Measurements from ENCODE around the gene NAPA. TPM values are rescaled to one million over a fixed set of nuclear protein-coding genes. Genes with fewer than 3 reads are reported as not detected.

The NAPA gene
- total and polyA plus RNA-seq, 8 donors = 106 to 131 (median 119) TPM

DNA sequence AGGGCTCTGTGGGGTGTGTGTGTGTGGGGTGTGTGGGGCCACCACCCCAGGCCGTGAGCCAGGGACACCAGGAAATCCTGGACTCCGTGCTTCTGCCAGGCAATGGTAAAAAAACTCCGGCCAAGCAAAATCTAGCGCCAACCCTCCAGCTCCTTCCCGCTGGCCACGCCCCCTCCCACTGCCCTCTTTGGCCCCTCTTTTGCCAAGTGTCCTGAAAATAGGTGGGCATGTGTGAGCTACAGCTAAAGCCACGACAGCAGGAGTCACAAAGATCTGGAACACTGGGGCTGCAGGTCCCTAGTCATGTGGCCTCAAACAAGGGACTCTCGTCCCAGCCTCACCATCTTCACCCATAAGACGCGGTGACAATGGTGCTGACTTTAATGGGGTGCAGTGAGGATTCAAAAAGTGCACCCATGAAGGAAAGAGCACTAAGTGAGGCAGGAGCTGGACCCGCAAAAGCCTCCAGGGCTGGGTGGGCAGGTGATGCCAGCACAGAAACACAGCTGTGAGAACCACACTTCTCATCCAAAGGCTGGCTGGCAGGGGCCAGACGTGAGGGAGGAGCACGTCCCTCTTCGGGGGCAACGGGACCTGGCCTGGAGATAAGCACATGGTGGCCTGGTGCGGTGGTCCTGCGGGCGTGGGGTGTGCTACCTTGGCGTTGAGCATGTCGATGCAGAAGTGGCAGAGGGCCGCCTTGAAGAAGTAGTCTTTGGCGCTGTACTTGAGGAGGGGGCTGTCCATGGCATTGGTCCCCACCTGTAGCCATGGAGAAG, 23.3 kb downstream of the NAPA start:
- H3K4me3 ChIP-seq = no peak overlapping the region
- H3K36me3 ChIP-seq = peaks cover 0 to 92% of the 10 kb centered on the region in 2 donors
- no peak overlapping the region for H3K27ac ChIP-seq
- peak in 1 of 4 donors; percentile 62 for DNase-seq
- TF ChIP-seq, protein P1, sequence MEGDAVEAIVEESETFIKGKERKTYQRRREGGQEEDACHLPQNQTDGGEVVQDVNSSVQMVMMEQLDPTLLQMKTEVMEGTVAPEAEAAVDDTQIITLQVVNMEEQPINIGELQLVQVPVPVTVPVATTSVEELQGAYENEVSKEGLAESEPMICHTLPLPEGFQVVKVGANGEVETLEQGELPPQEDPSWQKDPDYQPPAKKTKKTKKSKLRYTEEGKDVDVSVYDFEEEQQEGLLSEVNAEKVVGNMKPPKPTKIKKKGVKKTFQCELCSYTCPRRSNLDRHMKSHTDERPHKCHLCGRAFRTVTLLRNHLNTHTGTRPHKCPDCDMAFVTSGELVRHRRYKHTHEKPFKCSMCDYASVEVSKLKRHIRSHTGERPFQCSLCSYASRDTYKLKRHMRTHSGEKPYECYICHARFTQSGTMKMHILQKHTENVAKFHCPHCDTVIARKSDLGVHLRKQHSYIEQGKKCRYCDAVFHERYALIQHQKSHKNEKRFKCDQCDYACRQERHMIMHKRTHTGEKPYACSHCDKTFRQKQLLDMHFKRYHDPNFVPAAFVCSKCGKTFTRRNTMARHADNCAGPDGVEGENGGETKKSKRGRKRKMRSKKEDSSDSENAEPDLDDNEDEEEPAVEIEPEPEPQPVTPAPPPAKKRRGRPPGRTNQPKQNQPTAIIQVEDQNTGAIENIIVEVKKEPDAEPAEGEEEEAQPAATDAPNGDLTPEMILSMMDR (IDR thresholded peaks at IDR 0.05) = no peak
- H3K27me3 ChIP-seq = no peaks in the 10 kb centered on the region
- no peaks in the 10 kb centered on the region for H3K9me3 ChIP-seq
- no peak for ATAC-seq
- no peaks in the 10 kb centered on the region for H3K4me1 ChIP-seq
- intact Hi-C loops (cut with DNase I) = no loop called here

DNA sequence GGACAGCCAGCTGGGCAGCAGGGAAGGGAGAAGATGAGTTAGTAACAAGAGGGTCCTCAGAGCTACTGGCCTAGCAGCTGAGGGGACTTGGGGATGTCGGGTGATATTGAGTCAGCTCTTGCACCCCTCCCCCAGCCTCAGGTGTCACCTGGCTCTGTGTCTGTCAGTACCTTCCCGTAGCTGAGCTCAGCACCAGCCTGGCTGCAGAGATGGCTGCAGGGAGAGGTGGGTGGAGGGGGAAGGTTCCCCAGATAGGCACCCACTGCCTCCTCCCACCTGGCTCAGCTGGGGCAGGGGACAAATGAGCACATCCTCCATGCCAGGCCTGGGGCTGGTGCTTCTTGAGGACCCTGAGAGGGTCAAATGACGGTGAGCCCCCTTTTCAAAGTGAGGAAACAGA, 24.0 kb downstream of the NAPA start:
- Histone ChIP-seq H3K9me3 (no peaks in the 10 kb centered on the region), H3K27me3 (no peaks in the 10 kb centered on the region), H3K27ac (no peak overlapping the region), H3K36me3 (peaks cover 0 to 85% of the 10 kb centered on the region in 2 donors), H3K4me3 (no peak overlapping the region), H3K4me1 (no peaks in the 10 kb centered on the region)
- DNase-seq (peak in 1 of 4 donors; percentile 34), ATAC-seq (no peak)
- intact Hi-C loops (cut with DNase I) = no loop called here
- TF ChIP-seq, protein P1 (IDR thresholded peaks at IDR 0.05) = no peak

DNA sequence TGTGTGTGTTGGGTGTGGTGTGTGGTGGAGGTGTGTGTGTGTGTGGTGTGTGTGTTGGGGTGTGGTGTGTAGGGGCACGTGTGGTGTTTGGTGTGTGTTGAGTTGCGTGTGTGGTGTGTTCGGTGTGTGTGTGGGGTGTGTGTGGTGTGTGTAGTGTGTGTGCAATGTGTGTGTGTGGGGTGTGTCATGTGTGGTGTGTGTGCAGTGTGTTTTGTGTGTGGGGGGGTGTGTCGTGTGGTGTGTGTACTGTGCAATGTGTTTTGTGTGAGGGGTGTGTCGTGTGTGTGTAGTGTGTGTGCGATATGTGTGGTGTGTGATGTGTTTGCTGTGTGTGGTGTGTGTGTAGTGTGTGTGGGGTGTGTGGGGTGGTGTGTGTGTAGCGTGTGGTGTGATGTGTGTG, 24.8 kb downstream of the NAPA start:
- TF ChIP-seq, protein P1 (IDR thresholded peaks at IDR 0.05) = no peak
- Histone ChIP-seq H3K9me3 (no peaks in the 10 kb centered on the region), H3K36me3 (peaks cover 0 to 82% of the 10 kb centered on the region in 2 donors), H3K27ac (no peak overlapping the region), H3K4me3 (no peak overlapping the region), H3K4me1 (peaks cover 0 to 5% of the 10 kb centered on the region in 2 donors), H3K27me3 (no peaks in the 10 kb centered on the region)
- DNase-seq = peak in 1 of 4 donors; percentile 3
- ATAC-seq = no peak
- intact Hi-C loops (cut with DNase I) = no loop called here

DNA sequence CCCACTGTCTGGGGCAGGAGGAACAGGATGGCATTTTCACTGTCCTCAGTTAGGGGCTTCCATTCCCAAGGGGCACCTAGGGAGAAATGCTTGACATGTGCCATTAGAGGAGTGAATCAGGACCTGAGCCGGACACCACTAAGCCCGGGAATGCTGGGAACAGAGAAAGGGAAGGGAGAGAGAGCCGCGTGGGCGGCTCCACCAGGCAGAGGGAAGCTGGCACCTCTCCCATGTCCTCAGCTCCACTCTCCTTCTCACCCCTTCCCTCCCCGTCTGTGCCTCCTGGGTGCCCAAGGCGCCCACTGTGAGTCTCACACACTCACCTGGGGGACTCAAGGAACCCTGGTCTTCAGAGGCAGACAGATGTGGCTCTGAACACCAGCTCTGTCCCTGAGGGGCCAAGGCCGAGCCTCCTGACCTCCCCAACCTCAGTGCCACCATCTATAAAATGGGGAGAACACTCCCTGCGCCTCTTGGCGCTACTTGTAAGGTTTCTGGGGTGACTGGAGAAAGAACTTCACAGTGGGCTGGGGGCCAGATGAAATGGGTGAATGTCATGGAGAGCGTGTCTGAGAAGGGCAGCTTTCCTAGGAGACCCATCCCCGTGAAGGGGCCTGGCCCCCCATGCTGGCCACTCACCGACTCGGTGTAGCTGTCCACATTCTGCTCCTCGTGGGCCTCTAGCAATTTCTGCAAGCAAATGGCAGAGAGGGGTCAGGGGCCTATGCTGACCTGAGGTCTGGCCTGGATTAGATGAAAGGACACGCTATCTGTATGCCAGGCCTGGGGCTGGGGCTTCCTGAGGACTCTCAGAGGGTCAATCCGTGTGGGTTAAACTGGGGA, 25.6 kb downstream of the NAPA start:
- H3K27me3 ChIP-seq = no peaks in the 10 kb centered on the region
- H3K4me1 ChIP-seq = peaks cover 5 to 12% of the 10 kb centered on the region in 2 donors
- H3K27ac ChIP-seq = no peak overlapping the region
- intact Hi-C loops (cut with DNase I) = no loop called here
- H3K4me3 ChIP-seq = no peak overlapping the region
- H3K9me3 ChIP-seq = no peaks in the 10 kb centered on the region
- ATAC-seq (no peak), DNase-seq (peak in 1 of 4 donors; percentile 34)
- peaks cover 0 to 79% of the 10 kb centered on the region in 2 donors for H3K36me3 ChIP-seq
- TF ChIP-seq, protein P1 (IDR thresholded peaks at IDR 0.05) = no peak

Data from left lung (tissue), 10 donors.